GM19455 (cell line): ENCODE data around the gene PREX1.

Experiments
- ATAC-seq: cut with Tn5 transposase; IDR thresholded peaks from one replicate; pipeline ENCODE4 v1.9.1; 2021; ENCODE audit not compliant: unreplicated experiment

The PREX1 gene

DNA sequence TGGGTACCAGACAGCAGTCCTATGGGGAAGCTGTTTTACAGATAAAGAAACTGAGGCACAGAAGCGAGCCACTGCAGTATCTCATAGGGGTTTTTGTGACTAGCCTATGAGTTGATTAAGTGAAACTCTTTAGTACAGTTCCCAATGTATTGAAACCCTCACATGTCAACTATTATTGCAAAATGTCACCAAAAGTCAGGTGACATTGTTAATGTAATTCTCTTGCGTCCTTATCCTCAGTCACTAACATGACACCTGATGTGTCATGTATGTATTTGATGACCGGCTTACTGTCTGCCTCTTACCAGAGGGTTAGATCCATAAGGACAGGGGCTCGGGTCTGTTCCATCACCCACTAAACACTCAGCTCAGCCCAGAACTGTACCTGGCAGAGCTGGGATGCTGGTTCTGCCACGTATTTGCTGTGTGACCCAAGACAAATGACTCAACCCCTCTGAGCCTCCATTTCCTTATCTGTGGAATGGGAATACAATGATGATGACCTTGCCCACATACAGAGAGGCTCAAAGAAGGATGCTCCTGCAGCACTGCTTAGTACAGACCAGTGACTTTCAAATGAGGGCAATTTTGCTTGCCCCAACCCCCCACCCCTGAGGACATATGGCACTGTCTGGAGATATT lies 32.9 kb downstream of the PREX1 start:
- no peak for ATAC-seq

DNA sequence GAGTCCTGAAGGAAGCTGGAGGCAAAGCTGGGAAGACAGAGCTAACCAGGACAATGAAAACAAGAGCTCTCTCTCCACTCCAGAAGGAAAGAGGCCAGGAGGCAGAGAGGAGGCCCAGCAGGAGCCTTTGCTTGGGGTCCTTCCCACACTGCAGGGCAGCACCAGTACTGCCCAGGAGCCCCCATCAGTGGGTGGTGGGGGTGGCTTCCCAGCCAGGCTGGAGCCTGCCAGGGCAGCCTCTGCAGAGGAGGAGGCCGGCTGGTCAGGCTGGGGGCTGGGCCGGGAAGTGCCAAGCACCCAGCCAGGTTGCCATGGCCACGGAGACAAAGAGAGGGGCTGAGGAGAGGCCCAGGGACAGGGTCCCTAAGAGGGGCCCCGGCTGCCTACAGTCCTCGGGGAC lies 33.4 kb downstream of the PREX1 start:
- no peak for ATAC-seq

DNA sequence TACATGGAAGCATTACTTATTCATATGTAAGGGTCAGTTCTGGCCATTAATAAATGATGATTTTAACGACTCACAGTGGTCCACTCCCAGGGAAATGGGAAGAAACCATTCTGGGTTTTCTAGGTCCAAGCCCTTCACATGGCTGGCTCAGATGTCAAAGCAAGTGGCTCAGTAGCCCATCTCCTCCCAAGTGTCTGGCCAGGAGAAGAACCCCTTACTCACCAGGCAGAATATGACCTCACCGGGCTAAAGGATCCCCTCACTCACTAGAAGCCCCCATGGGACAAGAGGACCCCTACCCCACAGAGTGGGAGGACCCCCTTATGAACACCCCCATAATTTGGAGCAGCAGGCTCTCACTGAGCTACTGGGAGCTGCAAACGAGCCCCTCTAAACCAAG lies 34.0 kb downstream of the PREX1 start:
- no peak for ATAC-seq

DNA sequence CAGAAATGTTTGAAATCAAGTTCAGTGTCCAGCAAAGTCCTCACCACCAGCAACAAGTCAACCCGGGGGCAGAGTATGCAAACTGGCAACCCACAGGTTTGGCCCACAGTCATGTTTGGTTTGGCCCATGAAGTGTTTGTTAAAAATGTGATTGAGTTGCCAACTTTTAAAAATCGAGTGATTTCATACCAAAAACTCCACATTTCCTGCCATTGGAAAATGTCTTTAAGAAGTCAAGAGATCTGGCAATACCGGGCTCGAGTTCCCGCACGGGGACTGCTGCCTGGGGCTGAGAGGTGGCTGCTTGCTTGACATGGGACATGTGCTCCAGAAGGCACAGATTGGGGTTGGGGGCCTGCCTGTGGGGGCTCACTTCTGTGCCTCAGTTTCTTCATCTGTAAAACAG lies 36.1 kb downstream of the PREX1 start:
- no peak for ATAC-seq

DNA sequence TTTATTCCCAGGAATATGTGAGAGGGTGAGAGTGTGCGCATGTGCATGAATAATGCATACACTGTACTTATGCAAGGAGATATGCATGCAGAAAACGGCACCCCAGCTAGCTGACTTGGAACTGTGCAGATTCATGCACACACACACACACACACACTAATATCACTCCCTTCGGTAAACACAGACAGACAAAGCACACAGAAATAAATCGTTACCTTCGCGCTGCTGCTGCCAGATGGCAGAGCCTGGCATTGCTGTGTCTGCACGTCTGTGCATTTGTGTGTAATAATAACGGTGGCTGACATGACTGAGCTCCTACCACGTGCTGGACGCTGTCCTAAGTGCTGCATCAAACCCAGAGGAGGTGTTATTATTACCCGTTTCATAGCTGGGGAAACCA lies 36.8 kb downstream of the PREX1 start:
- ATAC-seq = no peak

DNA sequence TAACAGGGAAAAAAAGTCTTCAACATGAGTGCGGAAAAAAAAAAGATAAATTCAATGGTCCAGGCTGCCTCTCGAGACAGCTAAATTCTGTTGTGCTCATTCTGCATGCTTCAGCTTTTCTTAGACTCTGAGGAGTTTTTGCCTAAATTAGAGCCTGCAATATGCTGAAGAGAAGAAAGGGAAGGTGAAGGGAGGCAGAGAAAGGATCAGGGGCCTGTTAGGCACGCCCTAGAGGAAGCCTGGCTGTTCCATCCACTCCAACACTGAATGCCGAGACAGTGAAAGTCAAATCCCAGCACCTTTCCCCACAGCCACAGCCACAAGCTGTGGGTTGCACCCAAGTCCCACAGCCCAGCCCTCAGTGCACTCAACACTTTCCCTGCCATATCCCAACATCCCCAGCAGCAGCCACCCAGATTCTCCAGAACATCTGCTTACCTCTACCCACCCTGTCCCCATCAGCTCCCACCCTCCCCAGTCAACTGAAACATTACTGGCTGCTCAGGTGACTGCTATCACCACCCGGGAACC lies 37.3 kb downstream of the PREX1 start:
- no peak for ATAC-seq

DNA sequence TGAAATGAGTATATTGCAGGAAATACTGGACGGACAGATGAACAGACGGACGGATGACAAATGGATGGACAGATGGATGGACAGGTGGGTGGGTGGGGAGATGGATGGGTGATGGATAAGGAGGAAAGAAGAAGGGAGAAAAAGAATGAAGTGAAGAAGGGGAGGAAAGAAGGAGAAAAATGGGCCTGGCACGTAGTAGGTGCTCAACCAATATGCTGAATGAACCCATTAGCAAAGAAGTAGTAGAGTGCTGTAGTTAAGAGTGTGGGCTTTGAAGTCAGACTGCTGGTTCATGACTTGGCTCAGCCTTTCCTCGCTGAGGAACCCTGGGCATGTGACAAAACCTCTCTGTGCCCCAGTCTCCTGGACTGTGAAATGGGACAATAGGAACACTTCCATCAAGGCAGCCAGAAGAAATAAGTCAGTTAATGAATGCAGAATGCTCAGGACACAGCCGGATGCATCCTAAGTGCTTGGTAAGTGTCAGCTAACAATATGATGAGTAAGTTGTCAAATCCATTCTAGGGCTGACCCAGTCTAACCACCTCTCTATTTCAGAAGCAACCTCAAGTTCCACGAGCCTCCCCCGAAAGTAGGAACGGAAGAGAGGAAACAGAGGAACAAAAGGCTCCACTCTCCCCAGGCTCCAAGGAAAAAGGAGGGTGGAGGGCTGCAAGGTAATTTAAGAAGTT lies 37.9 kb downstream of the PREX1 start:
- no peak for ATAC-seq

DNA sequence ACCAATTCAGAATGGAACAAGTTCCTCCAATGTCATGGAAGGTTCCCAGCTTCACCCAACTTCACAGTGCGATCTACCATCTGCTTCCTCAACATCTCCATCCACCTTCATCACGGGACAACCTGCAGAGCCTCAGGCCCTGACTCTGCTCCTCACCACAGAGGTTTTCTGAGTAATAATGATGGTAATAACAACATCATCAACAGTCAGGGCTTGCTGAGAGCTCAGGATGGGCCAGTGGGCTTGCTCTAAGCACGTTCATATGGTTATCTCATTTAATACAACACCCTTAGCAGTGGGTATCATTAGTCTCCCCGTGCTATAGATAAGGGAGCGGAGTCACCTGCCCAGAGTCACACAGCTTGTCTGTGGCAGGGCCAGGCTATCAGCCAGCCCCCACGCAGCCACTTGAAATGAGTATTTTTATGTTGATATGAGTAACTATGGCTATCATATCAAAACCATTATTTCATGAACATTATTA lies 38.6 kb downstream of the PREX1 start:
- peak; percentile 29 for ATAC-seq

DNA sequence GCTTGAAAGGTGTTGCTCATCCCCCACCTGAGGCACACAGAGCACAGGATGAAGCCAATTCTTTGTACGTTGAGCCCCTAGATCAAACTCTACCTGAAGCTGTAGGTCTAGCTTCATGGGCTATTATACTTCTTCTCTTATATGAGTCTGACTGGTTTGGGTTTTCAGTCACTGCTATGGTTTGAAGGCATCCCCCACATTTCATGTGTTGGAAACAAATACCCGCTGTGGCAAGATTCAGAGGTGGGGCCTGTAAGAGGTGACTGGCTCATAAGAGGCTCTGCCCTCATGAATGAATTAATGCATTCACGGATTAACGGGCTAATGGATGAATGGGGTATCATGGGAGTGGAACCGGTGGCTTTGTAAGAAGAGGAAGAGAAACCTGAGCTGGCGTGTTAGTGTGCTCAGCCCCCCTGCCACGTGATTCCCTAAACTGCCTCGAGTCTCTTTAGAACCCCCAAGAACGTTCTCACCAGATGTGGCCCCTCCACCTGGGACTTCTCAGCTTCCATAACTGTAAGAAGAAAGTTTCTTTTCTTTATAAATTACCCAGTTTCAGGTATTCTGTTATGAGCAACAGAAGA lies 39.2 kb downstream of the PREX1 start:
- peak; percentile 56 for ATAC-seq

DNA sequence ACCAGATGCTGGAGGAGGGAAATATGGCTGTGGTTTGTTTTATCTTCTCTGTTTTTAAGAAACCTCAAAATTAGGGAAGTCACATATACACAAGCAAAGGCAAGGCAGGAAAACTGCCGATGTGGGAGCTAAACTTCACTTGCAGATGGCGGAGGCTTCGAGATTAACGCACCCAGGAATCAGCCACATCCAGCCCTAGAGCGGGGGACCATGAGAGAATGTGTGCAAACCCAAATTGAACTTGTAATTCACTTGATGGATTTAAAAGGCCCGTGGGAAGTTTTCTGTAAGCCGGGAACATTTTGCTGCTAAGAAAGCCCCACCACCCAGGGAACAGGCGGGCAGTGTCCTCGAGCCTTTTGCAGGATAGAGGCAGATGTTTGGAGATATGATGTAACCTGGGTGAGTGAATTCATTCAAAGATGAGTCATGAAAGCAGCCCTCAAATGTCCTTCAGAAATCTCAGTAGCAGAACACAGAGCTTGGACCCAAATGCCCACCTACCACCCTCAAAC lies 39.9 kb downstream of the PREX1 start:
- no peak for ATAC-seq

DNA sequence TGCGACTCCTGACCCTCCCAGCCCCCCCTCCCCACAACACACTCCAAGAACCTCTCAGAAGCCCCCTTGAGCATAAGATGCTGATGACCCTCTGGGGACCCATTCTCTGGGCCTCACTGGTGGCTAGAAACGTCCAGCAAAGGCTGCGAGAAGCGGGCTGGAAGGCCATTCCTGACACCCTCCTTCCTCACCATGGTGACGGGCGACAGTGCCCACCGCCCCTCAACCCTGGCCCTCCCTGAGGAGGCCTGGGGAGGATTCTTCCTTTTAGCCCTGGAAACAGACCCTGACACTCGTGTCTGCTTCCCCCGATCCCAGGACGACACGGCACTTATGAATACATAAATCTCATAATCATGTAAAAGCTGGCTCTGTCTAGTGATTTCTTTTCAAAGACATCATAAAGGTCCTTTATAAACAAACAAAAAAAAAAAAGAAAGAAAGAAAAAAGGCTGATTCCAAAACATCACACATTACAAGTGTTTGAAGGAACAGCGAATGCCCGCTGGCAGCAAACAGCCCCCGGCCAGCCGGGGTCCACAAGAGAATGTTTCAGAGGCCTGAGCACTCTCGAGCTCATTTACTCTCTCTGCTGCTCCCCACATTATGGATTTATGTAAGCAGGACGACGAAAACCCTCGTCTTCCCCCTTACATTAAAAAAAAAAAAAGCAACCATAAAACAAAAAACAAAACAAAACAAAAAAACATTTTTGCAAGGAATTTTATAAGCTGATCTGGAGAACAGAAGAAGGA lies 40.7 kb downstream of the PREX1 start:
- no peak for ATAC-seq

DNA sequence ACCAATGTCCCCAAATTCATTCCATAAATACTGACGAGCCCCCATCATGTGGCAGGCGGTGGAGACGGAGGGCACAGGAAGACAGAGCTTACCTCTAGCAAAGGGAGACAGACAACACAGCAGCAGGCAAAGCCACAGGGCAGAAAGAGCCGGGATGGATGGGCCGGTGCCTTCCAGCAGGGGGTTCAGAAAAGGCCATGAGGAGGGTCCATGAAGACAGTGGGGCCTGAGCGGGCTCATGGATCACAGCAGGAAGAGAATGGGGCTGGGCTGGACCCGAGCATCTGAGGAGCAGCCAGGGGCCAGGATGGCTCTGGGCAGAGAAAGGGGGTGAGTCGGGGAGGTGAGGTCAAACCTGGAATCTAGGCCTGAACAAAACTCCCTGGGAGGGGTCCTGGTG lies 42.0 kb downstream of the PREX1 start:
- ATAC-seq = no peak

DNA sequence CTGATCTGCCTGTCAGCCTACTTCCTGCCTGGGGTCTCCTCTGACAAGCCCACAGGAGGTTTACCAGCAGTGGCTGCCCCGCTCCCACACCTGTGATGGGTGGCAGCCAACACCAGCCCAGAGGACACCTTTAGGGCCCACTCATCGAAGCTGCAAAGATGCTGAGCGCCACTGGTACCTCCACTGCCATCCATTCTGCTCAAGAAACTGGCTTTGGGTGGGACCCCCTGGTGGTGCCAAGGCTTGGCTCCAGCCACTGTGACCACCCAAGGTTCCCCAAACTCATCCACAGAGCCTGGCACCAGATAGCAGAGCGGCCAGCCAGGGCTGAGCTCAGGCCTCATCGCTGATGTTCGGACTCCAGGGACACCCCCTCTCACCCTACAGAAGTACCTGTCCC lies 42.5 kb downstream of the PREX1 start:
- no peak for ATAC-seq

DNA sequence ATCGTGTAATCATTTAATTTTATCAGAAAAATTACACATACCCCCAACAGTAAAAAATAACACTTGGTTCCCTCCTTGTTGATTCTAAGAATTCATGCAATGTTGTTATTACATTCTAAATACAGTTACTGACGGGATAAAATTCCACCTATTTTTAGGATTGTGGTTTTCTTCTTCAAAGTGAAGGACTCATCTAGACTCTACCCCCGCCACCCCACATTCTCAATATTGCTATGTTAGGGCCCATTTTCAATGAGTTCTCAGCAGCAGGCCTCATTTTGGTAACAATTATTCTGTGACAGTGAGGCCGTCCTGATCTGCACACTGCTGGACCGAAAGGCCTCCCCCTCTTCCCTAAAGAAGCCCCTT lies 43.5 kb downstream of the PREX1 start:
- no peak for ATAC-seq

DNA sequence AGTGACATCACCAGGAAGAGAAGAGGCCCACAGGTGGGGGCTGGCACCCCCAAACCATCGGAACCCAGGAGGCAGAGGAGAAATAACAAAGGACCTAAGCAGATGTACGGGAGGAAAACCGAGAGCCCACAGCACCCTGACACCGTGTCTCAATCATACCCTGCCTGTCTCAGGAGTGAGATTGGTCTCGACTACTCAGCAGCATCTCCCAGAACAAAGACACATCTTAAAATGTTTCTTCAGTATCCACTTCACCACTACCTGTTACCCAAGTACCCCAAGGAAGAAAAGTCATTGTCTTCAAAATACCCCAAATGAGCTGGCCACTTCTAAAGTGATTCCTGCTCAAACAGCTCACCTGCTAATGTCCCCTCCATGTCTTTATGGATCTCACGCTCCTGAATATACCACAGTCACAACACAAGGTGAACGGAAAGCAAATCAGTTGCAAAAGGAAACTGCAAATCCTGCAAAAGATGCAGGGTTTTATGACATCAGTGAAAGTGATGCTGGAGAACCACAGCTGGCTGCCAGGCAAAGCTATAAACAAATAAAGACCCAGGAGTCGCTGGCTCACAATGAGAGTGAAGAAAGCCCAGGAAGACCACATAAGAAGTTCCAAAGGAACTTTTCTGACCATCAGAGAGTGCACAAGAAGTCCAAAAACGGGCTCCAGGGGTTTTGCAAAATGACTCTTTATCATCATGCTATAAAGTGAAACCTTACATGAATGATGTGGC lies 44.1 kb downstream of the PREX1 start:
- ATAC-seq = no peak

DNA sequence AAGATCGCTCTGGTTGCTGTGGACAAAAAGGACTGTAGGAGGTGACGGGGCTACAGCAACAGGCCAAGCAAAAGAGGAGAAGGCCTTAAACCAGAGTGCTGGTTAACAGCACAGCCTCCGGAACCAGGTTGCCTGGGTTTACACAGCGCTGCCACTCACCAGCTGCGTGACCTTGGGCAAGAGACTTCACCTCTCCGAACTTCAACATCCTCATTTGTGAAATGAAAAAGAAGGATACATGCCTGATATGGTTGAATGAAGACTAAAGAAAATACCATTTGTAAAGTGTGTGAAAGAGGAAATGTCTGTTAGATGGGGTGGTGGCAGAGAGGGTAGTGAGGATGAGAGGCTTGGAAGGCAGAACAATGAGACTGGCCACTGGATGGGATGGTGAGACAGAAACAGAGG lies 44.9 kb downstream of the PREX1 start:
- ATAC-seq = no peak

DNA sequence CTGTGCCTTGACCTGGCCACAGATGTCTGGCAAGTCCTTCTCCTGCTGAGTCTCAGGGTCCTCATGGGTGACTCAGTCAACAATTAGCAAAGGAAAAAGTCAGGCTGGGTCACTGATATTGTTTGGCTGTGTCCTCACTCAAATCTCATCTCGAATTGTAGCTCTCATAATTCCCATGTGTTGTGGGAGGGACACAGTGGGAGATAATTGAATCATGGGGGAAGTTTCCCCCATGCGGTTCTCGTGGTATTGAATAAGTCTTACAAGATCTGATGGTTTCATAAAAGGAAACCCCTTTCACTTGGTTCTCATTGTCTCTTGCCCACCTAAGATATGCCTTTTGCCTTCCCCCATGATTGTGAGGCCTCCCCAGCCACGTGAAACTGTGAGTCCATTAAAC lies 45.7 kb downstream of the PREX1 start:
- no peak for ATAC-seq

DNA sequence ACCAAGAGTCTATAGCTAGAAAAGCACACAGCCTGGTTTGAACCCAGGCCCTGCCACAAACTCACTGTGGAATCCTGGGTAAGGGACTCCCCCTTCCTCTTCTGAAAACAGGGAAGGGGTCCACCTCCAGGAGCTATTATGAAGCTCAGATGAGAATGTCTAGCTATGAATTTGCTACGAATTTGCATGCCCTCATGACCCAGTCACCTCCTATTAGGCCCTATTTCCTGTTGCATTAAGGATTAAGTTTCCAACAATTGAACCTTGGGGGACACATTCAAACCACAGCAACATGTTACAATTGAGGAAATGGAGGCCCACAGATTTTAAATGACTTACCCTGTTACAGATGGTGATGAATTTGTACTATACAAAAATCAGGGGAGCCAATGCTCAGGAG lies 46.2 kb downstream of the PREX1 start:
- no peak for ATAC-seq

DNA sequence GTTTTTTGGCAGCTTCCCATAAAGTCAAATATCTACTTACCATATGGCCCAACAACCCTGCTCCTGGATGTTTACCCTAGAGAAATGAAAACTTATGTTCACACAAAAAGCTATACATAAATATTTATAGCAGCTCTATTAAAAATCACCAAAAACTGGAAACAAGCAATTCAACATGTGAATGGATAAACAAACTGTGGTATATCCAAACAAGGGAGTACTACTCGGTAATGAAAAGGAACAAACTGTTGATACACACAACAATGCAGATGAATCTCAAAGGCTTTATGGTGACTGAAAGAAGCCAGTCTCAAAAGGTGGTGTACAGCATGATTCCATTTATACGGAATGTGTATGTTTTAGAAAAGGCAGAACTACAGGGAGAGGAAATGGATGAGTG lies 48.4 kb downstream of the PREX1 start:
- no peak for ATAC-seq

DNA sequence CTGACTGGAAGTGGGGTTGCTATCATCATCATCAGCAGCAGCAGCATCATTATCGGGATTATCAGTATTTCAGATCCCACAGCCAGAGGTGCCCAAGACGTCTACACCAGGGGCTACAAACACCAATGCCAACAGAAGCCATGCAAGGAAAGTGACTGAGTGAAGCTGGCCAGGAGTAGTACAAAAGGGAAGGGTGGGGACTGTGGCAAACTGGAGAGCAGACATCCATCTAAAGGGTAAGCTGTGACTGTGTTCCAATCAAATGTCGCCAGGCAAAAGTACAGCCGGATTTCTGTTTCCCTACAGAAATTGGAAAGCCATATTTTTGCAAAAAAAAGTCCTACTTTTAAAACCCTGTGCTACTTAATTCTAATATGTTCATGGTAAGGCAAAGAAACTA lies 50.0 kb downstream of the PREX1 start:
- ATAC-seq = no peak

DNA sequence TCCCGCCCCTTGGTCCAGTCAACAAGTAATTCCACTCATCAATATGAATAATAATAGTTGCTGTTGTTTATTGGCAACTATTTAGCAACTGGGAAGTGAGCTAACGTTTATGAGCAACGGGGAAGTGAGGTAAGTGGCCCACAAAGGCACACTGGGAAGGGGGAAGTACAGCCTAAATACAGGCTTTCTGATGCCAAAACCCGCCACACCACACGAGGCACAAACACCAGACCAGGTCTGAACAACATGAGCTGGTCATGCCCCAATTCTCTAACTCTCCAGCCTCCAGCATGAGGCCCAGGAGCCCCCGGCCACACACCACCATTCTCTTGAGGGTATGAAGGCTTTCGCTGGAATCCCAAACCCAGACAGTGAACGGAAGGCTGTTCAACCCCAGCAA lies 50.8 kb downstream of the PREX1 start:
- ATAC-seq = no peak
